ENCODE data around the gene ASXL3. TPM values are rescaled to one million over a fixed set of nuclear protein-coding genes. Genes with fewer than 3 reads are reported as not detected.

Gene ASXL3
- total RNA-seq, 2 donors from 2014 or later, result 0.59 to 1.7 TPM

- Histone ChIP-seq H3K4me3 (peak overlapping the region; percentile 60), H3K9ac (ENCODE audit: low read depth in 2 of 2, low read length in 2 of 2) (no peak overlapping the region), H3K36me3 (no peaks in the 10 kb centered on the region), H3K27ac (peak overlapping the region; percentile 15), H3K4me1 (no peaks in the 10 kb centered on the region), H3K27me3 (no peaks in the 10 kb centered on the region), H3K9me3 (no peaks in the 10 kb centered on the region)
- TF ChIP-seq CTCF (IDR thresholded peaks at IDR 0.05), result no peak
- intact Hi-C loops (cut with DNase I), result loop anchor here (10.0 kb wide), 1 partner anchor 132 kb away; the partner anchor contains the start of gene CCDC178
- DNase-seq, result no peak
Measured at GRCh38 chr18:33576999-33577646, 896 bp upstream of the ASXL3 start.

- no peak for TF ChIP-seq CTCF (IDR thresholded peaks at IDR 0.05)
- Histone ChIP-seq H3K36me3 (no peaks in the 10 kb centered on the region), H3K27me3 (no peaks in the 10 kb centered on the region), H3K4me1 (no peaks in the 10 kb centered on the region), H3K4me3 (peak overlapping the region; percentile 39), H3K9ac (ENCODE audit: low read depth in 2 of 2, low read length in 2 of 2) (peak overlapping the region; percentile 47 to 55), H3K9me3 (no peaks in the 10 kb centered on the region), H3K27ac (no peak overlapping the region)
- DNase-seq, result peak; percentile 45
- intact Hi-C loops (cut with DNase I), result loop anchor here (10.0 kb wide), 1 partner anchor 134 kb away; the partner anchor contains the start of gene CCDC178
Measured at GRCh38 chr18:33578518-33579348, 714 bp downstream of the ASXL3 start.

GRCh38 chr18:33579349-33580215 lies 1.6 kb downstream of the ASXL3 start:
- intact Hi-C loops (cut with DNase I), result loop anchor here (10.0 kb wide), 1 partner anchor 135 kb away; the partner anchor contains the start of gene CCDC178

GRCh38 chr18:33580546-33580945 lies 2.5 kb downstream of the ASXL3 start:
- intact Hi-C loops (cut with DNase I), result no loop called here
- Histone ChIP-seq H3K4me1 (no peaks in the 10 kb centered on the region), H3K36me3 (no peaks in the 10 kb centered on the region), H3K4me3 (no peak overlapping the region), H3K9ac (ENCODE audit: low read depth in 2 of 2, low read length in 2 of 2) (no peak overlapping the region), H3K27ac (no peak overlapping the region), H3K27me3 (no peaks in the 10 kb centered on the region), H3K9me3 (no peaks in the 10 kb centered on the region)
- no peak for TF ChIP-seq CTCF (IDR thresholded peaks at IDR 0.05)
- no peak for DNase-seq

More at GRCh38 chr18:33579349-33580215, 1.6 kb downstream of the ASXL3 start:
- no peaks in the 10 kb centered on the region for H3K27me3 ChIP-seq
- no peak for TF ChIP-seq CTCF (IDR thresholded peaks at IDR 0.05)
- H3K36me3 ChIP-seq, result no peaks in the 10 kb centered on the region
- H3K27ac ChIP-seq, result no peak overlapping the region
- DNase-seq, result no peak
- H3K4me3 ChIP-seq, result peak overlapping the region; percentile 39
- no peaks in the 10 kb centered on the region for H3K4me1 ChIP-seq
- H3K9ac ChIP-seq (ENCODE audit: low read depth in 2 of 2, low read length in 2 of 2), result peak overlapping the region in 1 of 2 donors; percentile 55
- H3K9me3 ChIP-seq, result no peaks in the 10 kb centered on the region

- TF ChIP-seq CTCF (IDR thresholded peaks at IDR 0.05), result no peak
- Histone ChIP-seq H3K9me3 (no peaks in the 10 kb centered on the region), H3K4me1 (no peaks in the 10 kb centered on the region), H3K27me3 (no peaks in the 10 kb centered on the region), H3K36me3 (no peaks in the 10 kb centered on the region), H3K9ac (ENCODE audit: low read depth in 2 of 2, low read length in 2 of 2) (no peak overlapping the region), H3K27ac (no peak overlapping the region), H3K4me3 (no peak overlapping the region)
- intact Hi-C loops (cut with DNase I), result no loop called here
- no peak for DNase-seq
Measured at GRCh38 chr18:33581856-33582255, 3.8 kb downstream of the ASXL3 start.

All from colonic mucosa (tissue), 4 donors.